Suppressor macrophage treated with lipopolysaccharide for 1 hour (primary cell): ENCODE measurements around the gene TEDC2.
"Not testable (repeated sequence)": the region's sequence is repeated elsewhere in the genome, so short reads cannot be mapped to it uniquely, and the experiment has no call there.

Experiments
- DNase-seq, 3 donors: peaks; one replicate each; pipeline ENCODE4 v3.0.0-alpha.2; 2020 to 2022

TEDC2 gene

GRCh38 chr16:2478279-2478678 is 18.4 kb downstream of the TEDC2 start:
- DNase-seq: no peak

DNA sequence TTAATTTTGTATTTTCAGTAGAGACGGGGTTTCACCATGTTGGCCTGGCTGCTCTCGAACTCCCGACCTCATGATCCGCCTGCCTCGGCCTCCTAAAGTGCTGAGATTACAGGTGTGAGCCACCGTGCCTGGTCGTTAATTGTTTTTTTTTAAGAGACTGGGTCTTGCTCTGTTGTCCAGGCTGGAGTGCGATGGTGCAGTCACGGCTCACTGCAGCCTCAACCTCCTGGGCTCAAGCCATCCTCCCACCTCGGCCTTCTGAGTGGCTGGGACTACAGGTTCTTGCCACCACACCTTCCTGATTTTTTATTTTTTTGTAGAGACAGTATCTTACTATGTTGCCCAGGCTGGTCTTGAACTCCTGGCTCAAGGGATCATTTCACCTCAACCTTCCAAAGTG is 20.1 kb downstream of the TEDC2 start:
- DNase-seq: not testable (repeated sequence)

GRCh38 chr16:2480948-2481347 is 21.0 kb downstream of the TEDC2 start:
- DNase-seq: no peak

GRCh38 chr16:2481676-2482075 is 21.8 kb downstream of the TEDC2 start:
- DNase-seq: no peak

DNA sequence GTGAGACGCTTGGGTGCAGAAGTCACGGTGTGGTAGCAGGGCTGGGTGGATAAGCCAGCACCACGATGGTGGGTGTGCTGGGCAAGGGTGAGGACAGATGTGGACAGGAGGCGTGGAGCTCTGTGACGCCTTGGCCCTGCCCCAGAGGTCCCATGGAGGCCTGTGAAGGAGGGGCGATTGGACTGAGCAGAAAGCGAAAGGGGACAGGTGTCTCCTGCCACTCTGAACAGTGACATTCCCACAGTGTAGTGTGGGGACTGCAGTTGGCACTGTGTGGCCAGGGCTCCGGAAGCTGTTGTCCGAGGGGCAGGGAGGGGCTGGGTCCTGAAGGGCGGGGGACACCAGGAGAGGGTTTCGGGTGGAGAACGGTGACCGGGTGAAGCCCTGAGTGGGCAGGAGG is 22.3 kb downstream of the TEDC2 start:
- no peak for DNase-seq

DNA sequence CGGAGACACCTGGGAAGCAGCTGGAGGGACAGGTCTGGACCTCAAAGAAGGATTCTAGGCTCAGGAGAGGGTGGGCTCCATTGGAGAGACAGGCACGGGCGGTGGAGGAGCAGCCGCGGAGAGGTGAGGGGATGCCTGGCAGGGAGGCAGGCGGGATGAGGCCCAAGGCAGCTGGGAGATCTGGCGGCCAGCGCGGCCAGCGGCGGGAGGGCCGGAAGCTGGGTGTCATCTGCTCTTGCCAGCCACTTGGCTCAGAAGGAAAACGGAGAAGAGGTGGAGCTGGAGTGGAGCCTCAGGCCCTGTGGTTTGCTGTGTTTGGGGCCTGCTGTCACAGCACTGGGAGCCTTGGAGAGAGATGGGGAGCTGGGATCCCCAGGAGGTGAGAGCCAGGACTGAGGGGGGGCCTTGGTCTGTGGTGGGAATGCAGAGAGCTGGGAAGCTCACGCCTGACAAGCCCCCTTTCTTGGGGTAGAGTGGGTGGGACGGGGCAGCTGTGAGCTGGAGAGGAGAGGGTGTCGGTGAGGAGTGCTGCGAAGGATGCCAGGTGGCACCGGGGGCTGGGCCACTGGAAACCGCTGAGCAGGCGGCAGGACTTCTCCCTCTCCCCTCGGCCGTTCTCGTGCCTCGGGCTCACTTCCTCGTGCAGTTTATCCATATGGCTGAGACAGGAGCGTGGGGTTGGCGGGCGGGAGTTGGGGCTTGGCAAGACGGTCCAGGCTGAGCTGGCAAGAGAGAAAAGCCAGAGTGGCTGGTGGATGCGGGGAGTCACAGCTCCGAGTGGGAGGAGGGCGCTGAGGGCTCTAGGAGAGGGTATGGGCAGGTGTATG is 23.0 kb downstream of the TEDC2 start:
- peak; percentile 55 to 73 (median 67) for DNase-seq

DNA sequence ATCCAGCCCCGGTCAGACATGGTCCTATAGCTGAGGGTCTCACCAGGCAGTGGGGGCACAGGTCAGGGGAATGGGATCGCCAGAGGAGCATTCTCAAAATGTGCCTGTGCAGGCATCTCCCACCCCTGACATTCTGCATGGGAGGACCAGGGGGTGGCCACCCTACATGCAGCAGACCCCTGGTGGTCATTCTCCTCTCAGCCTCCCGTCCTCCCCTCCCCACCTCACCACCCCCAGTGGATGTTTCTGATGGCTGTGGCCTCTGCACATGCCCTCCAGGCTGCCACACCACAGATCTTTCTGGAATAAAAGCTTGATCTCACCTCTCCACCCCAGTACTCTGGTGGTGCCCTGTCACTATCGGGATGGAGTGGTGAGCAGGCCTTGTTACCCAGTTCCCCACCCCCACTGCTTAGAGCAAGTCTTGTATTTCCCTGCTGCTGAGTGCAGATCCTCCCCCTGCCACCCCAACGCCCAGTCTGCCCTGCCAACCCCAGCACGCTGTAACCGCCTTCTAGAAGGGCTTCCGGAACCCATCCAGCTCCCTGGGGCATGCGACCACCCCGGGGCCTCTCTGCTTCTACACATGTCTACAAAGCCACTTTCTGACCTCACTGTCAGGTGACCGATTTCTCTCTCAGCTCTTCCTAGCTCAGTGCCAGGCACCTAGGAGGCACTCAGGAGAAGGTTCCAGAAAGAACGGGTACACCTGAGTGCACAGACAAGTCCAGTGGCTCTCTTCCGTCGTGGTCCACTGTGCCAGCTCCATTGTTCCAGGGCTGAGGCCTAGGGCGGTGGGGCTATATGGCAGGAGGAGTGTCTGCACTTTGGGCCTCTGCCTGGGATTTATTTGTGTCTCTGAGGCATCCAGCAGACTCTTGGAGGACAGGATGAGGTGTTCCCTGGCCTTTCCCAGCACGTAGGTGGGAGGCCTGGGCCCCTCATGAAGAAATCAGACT is 24.3 kb downstream of the TEDC2 start:
- no peak for DNase-seq

DNA sequence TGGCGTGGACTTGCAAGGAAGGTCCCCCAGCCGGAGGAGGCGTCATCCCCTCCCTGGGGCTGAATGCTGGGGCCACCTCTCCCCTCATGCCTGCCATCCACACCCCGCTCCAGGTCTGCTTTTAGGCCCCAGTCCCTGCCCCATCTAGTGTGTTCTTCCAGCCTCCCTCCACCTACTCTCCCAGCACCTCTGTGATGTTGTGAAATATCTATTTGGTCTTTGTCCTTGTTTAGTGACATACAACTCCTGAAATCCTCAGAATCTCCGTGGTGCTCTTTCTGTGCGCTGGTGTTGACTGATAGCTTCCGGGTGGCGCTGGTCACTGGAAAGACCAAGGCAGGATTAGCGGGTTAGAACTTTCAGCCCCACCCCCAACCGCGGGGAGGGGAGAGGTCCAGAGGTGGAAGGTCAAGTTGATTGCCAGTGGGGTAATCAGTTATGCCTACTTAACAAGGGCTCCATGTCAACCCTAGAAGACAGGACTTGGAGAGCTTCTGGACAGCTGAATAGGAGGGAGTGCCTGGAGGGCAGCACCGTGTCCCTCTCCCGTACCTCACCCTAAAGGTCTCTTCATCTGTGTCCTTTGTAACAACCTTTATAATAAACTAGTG is 25.1 kb downstream of the TEDC2 start:
- no peak for DNase-seq

- DNase-seq: no peak
Measured at GRCh38 chr16:2485811-2486507, 26.1 kb downstream of the TEDC2 start.

DNA sequence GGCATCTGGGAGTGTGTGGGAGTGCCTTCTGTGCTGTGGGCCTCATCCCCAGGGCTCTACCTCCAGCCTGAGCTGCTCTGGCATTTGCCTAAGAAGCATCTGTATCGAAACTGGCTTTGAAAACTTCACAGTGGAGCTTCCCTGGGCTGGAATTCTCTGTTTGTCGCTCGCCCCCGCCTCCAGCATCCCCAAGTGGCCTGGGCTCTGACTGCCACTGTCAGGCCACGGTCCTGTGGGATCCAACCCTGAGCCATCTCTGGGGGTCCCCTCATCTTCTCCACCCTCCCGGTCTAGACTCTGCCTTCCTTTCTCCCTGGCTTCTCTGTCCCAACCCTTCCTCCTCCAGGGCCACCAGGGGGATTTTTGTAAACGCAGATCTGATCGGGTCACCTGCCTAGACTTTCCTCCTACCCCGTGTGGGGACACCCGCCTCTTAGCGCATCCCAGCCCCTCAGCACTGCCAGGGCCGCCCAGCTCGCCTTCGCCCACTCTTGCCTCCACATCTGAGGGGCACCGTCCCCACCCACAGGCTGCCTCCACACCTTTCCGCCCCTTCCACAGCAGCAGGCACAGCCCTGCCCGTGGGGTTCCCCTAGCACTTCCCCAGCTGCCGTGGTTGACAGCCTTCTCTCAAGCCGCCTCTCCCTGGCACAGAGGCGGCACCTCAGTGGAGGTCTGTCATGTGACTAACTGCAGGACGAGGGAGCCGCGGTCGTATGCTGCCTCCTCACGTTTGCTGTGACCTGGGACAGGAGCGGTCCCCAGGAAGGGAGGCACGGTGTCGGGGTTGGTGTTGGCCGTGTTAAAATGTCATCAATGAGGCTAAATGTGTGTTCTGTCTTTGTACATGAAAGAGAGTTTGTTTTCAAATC is 27.0 kb downstream of the TEDC2 start:
- DNase-seq: peak; percentile 79 to 87 (median 80)

DNA sequence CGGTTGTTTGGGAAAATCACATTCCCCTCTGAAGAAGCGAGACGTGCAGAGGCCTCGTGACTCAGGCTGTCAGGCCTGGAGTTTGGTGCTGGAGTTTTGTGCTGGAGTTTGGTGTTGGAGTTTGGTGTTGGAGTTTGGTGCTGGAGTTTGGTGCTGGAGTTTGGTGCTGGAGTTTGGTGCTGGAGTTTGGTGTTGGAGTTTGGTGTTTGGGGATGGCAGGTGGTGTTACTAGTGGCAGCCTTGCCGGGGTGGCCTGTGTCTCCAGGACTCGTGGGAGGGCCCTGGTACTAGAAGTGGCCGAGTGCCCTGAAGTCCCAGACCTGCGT is 27.6 kb downstream of the TEDC2 start:
- DNase-seq: no peak

GRCh38 chr16:2487903-2488531 is 28.1 kb downstream of the TEDC2 start:
- DNase-seq: peak; percentile 79 to 87 (median 84)

- DNase-seq: no peak
Measured at GRCh38 chr16:2489581-2489980, 29.7 kb downstream of the TEDC2 start.

- DNase-seq: no peak
Measured at GRCh38 chr16:2490190-2491105, 30.5 kb downstream of the TEDC2 start.

GRCh38 chr16:2492292-2492691 is 32.4 kb downstream of the TEDC2 start:
- no peak for DNase-seq

- no peak for DNase-seq
Measured at GRCh38 chr16:2493605-2494004, 33.7 kb downstream of the TEDC2 start.

DNA sequence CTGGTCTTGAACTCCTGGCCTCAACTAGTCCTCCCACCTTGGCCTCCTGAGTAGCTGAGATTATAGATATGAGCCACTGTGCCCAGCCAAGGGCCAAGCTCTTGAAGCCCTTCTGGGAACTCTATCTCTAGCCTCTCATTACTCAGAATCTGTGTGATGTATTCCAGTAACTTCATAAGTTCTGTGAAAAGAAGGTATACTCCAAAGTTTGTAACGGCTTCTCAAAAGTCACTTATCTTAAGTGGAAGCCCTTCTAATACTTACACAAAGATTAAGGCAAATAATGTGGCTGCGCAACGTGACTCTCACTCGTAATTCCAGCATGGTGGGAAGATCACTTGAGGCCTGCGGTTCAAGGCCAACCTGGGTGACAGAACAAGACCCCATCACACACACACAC is 34.7 kb downstream of the TEDC2 start:
- no peak for DNase-seq

GRCh38 chr16:2495041-2495440 is 35.1 kb downstream of the TEDC2 start:
- no peak for DNase-seq

DNA sequence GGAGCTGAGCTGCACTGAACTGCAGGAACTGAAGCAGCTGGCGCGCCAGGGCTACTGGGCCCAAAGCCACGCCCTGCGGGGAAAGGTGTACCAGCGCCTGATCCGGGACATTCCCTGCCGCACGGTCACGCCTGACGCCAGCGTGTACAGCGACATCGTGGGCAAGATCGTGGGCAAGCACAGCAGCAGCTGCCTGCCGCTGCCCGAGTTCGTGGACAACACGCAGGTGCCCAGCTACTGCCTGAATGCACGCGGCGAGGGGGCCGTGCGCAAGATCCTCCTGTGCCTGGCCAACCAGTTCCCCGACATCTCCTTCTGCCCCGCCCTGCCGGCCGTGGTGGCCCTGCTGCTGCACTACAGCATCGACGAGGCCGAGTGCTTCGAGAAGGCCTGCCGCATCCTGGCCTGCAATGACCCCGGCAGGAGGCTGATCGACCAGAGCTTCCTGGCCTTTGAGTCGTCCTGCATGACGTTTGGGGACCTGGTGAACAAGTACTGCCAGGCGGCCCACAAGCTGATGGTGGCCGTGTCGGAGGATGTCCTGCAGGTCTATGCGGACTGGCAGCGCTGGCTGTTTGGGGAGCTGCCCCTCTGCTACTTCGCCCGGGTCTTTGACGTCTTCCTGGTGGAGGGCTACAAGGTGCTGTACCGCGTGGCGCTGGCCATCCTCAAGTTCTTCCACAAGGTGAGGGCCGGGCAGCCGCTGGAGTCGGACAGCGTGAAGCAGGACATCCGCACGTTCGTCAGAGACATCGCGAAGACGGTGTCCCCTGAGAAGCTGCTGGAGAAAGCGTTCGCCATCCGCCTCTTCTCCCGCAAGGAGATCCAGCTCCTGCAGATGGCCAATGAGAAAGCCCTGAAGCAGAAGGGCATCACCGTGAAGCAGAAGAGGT is 36.6 kb downstream of the TEDC2 start:
- no peak for DNase-seq
